Glomerular visceral epithelial cell (primary cell): ENCODE results near the gene TRRAP.
A peak's percentile ranks its signal among the peaks of the same experiment; 100 is the strongest.
"Not testable (repeated sequence)": the region's sequence is repeated elsewhere in the genome, so short reads cannot be mapped to it uniquely, and the experiment has no call there.

Source experiments
- DNase-seq: peaks from one replicate; pipeline ENCODE4 v3.0.0-alpha.2; 2016; ENCODE audit errors: extremely low spot score

Gene TRRAP

GRCh38 chr7:98878365-98879197, at the start of gene TRRAP:
TRRAP (plus strand) TSS chr7:98878532; CDS start chr7:98881151, 2,619 bp downstream.
- peak; percentile 68 for DNase-seq

DNA sequence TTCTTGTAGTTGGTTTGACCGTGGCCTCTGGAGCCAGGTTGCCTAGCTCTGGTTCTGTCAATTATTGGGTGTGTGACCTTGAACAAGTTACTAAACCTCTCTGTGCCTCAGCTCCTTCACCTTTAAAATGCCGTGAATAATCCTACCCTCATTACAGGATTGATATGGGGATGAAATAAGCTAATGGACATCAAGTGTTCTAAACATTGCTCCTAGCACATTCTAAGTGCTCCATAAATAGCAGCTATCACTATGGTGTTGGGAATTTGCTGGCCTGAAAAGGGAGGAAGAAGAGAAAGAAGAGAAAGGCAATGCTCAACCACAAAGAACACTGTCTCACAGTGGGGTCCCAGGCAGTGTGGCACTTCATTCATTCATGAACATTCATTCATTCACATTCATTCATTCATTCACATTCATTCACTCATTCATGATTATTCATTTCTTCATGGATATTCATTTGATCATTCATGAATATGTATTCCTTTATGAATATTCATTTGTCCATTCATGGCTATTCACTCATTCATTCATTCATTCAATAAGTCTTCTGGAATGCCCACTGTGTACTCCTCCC, 47.3 kb upstream of the TRRAP start:
- DNase-seq, result no peak

DNA sequence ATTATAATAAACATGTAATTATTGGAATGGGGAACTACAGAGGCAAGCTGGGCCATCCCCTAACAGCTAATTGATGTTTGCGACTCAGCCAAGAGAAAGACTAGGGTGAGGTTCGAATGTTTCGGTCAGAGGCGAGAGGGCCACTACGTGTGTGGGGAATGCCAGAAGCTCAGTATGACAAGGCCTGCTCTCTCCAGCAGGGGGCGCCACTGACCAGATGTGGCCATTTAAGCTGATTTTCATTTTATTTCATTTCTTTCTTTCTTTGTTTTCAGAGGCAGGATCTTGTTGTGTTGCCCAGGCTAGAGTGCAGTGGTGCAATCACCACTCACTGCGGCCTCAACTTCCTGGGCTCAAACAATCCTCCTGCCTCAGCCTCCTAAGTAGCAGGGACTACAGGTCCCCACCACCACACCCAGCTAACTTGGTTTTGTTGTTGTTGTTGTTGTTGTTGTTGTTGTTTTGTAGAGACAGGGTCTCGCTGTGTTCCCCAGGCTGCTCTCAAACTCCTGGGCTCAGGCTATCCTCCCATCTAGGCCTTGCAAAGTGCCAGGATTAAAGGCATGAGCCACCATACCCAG, 46.6 kb upstream of the TRRAP start:
- peak; percentile 18 for DNase-seq

- DNase-seq, result no peak
Observed at GRCh38 chr7:98833022-98833421, 45.3 kb upstream of the TRRAP start.

- no peak for DNase-seq
Observed at GRCh38 chr7:98834949-98835348, 43.4 kb upstream of the TRRAP start.

DNA sequence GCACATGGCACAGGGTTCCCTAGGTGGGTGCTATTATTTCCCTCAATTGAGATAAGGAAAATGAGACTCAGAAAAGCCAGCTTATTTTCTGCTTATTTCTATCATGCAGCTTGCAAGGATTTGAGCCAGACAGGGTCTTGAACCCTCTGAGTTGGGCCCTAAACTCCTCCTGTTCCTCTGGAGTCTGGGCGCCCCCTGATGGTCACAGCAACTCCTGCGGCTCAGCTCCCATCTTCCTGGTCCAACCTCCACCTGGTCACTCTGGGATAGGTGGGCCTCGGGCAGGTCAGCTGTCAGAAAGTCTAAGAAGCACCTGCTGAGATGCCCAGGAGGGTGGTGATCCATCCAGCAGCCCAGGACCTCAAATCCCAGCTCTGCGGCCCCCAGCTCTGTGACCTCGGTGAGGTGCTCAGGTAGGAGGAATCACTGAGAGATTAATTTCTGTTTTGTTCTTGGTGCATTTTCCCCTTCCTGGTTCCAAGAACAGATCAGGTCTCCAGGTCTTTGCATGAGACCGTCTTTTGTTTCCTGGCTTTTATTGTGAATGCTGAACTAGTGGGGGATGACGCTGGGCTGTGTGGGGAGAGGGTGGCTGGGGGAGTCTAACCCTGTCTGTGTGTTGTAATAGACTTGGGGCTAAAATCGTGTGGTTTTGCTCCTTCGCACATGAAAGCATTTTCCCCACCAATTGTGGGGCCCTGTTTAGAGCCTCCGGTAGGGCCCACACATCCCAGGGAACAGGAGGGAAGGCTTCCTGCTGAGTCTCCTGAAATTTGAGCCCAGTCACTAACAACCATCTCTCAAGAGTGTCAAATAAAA, 41.3 kb upstream of the TRRAP start:
- DNase-seq, result peak; percentile 34

DNA sequence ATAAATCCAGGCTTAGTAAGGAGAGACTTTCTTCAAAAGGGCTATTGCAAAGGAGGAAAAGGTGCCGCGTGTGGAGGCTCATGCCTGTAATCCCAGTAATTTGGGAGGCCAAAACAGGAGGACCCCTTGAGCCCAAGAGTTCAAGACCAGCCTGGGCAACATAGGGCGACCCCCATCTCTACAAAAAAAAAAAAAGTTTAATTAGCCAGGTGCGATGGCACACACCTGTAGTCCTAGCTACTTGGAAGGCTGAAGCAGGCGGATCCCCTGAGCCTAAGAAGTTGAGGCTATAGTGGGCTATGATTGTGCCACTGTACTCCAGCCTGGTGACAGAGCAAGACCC, 40.7 kb upstream of the TRRAP start:
- DNase-seq, result no peak

GRCh38 chr7:98840096-98840495, 38.2 kb upstream of the TRRAP start:
- DNase-seq, result no peak

DNA sequence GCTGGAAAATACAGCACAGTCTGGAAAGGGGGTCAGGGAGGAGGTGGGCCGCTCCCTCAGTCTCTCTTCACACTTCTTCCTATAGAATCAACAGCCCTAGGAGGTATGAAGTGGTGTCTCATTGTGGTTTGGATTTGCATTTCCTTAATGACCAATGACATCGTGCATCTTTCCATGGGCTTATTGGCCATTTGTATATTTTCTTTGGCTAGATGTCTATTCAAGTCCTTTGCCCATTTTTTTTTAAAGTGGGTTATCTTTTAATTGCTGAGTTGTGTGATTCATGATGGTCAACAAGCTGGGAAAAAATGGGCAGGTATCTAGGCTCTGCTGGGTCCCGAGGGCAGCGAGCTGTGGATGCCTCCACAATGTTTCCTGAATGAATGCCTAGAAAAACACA, 37.6 kb upstream of the TRRAP start:
- DNase-seq, result peak; percentile 35

- peak; percentile 58 for DNase-seq
Observed at GRCh38 chr7:98841179-98841997, 36.9 kb upstream of the TRRAP start.

DNA sequence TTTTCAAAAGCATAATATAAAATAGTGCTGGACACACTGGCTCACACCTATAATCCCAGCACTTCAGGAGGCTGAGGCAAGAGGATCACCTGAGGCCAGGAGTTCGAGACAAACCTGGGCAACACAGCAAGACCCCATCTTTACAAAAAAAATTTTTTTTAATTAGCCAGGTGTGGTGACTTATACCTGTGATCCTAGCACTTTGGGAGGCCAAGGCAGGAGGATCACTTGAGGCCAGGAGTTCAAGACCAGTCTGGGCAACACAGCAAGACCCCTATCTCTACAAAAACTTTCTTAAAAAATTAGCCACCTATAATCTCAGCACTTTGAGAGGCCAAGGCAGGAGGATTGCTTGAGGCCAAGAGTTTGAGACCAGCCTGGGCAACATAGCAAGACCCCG, 35.8 kb upstream of the TRRAP start:
- not testable (repeated sequence) for DNase-seq

DNA sequence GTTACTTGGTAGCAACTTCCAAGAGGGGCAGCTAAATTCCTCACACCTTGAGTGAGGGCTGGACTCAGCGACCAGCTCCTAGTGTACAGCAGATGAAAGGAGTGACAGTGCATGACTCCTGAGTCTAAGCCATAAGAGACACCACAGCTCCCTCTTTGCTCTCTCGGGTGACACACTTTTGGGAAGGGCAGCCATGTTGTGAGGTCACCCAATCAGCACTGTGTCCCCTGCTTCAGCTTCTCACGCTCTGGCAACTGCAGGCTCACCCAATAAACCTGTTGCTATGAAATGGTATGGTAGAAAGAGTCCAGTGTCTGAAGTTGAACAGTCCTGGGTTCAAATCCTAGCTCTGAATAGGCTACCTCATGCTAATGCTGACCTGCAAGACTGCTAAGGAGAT, 29.4 kb upstream of the TRRAP start:
- no peak for DNase-seq

DNA sequence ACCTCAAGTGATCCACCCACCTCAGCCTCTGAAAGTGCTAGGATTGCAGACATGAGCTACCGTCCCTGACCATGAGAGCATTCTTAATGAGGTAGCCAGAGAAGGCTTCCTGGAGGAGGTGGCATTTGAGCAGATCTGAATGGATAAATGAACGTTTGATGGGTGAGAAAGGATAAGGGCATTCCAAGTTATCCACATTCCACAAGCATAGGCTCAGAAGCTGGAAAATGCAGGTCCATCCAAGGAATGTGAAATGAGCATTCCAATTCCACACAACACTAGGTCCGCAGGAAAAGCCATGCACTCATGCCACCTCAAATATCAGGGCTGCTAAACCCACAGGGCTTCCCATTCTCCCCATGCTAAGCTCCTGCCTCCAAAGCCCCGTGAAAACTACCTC, 25.5 kb upstream of the TRRAP start:
- DNase-seq, result peak; percentile 40

GRCh38 chr7:98855610-98856422, 22.5 kb upstream of the TRRAP start:
- DNase-seq, result peak; percentile 55

DNA sequence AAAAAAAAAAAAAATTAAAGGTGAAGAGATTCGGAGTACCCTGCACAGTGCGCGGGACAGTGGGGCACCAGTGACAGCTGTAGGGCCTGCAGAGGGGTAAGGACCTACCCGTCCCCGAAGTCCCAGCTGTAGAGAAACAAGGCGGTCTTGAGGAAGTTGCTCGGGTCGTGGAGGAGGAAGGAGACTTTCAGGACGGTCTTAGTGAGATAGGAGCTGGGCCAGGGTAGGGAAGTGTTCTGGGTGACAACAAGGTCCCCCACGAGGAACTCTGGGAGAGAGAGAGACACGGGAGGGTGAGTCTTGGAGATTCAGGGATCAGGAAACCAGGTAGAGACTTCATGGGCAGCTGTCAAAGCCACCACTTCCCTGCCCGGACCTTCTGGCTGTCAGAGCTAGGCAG, 18.3 kb upstream of the TRRAP start:
- no peak for DNase-seq

- no peak for DNase-seq
Observed at GRCh38 chr7:98862203-98862602, 16.1 kb upstream of the TRRAP start.

DNA sequence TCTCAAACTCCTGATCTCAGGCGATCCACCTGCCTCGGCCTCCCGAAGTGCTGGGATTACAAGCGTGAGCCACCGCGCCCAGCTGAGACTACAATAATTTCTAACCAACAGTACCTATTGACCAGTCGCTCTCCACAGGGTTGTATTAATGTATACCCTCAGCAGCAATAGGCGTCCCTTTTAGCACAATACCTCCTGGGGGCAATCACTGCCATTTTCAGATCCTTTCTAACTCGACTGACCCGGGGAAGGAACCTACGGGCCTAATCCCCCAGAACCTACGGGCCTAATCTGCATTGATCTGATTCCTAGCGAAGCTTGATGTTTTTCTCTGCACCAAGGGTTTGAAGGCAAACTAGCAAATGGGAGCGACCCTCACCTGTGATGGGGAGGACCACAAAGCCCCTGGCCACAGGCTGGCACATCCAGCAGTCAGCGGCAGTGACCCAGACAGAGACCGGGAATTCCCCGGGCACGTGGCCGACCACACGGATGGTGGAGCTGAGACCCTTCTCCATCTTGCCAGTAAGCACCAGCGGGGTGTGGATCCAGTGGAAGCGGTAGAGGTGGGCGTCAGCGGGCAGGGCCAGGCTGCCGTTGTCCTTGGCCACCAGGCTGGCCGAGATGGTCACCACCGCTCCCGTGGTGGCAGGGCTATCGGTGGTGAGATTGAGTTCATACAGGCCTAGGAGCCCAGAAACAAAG, 15.5 kb upstream of the TRRAP start:
- DNase-seq, result no peak

GRCh38 chr7:98863601-98864000, 14.7 kb upstream of the TRRAP start:
- no peak for DNase-seq

GRCh38 chr7:98864731-98865453, 13.4 kb upstream of the TRRAP start:
- no peak for DNase-seq
